HS-27A (cell line): ENCODE measurements around the gene OSBPL9.
"Not testable (repeated sequence)": the region's sequence is repeated elsewhere in the genome, so short reads cannot be mapped to it uniquely, and the experiment has no call there.

Experiments used
- DNase-seq: peaks from one replicate; pipeline ENCODE4 v3.0.0-alpha.2; 2012; ENCODE audit warnings: low read depth, missing footprints

The OSBPL9 gene

GRCh38 chr1:51794260-51794659 is 177.4 kb downstream of the OSBPL9 start:
- DNase-seq, result no peak

- DNase-seq, result no peak
Measured at GRCh38 chr1:51794868-51795267, 178.0 kb downstream of the OSBPL9 start.

GRCh38 chr1:51799372-51799771 is 182.5 kb downstream of the OSBPL9 start:
- DNase-seq, result no peak

- DNase-seq, result no peak
Measured at GRCh38 chr1:51814513-51814912, 197.6 kb downstream of the OSBPL9 start.

GRCh38 chr1:51818487-51818886 is 201.6 kb downstream of the OSBPL9 start:
- DNase-seq, result no peak

- not testable (repeated sequence) for DNase-seq
Measured at GRCh38 chr1:51819021-51819420, 202.1 kb downstream of the OSBPL9 start.

GRCh38 chr1:51819810-51820209 is 202.9 kb downstream of the OSBPL9 start:
- DNase-seq, result no peak

GRCh38 chr1:51829058-51829457 is 212.2 kb downstream of the OSBPL9 start:
- no peak for DNase-seq

- DNase-seq, result no peak
Measured at GRCh38 chr1:51833700-51834099, 216.8 kb downstream of the OSBPL9 start.

GRCh38 chr1:51837243-51837642 is 220.4 kb downstream of the OSBPL9 start:
- DNase-seq, result no peak
